Progenitor cell of endocrine pancreas (in vitro differentiated cells): ENCODE data around the gene NFATC3. TPM values are rescaled to one million over a fixed set of nuclear protein-coding genes. Genes with fewer than 3 reads are reported as not detected.

Experiments used
- DNase-seq: peaks from one replicate; pipeline ENCODE4 v3.0.0; 2021; ENCODE audit warnings: low spot score; ENCODE audit not compliant: unreplicated experiment
- H3K27ac Mint-ChIP-seq: 2 replicates; pipeline ENCODE4 v1.8.0; 2021; ENCODE audit warnings: mild to moderate bottlenecking, moderate library complexity, mixed read lengths
- H3K27me3 Mint-ChIP-seq: 2 replicates; pipeline ENCODE4 v1.8.0; 2021; ENCODE audit warnings: mixed read lengths
- H3K36me3 Mint-ChIP-seq: 2 replicates; pipeline ENCODE4 v1.8.0; 2022; ENCODE audit warnings: mixed read lengths; ENCODE audit not compliant: insufficient read depth
- H3K4me1 Mint-ChIP-seq: 2 replicates; pipeline ENCODE4 v1.8.0; 2021; ENCODE audit warnings: low read depth, mixed read lengths
- H3K4me3 Mint-ChIP-seq: 2 replicates; pipeline ENCODE4 v1.8.0; 2021; ENCODE audit warnings: low read depth, mild to moderate bottlenecking, moderate library complexity, mixed read lengths
- H3K9me3 Mint-ChIP-seq: 2 replicates; pipeline ENCODE4 v1.8.0; 2021; ENCODE audit warnings: low read depth, mixed read lengths
- CTCF ChIP-seq: fragments of 200-600 bp; sonication (generic); IDR thresholded peaks from one replicate; pipeline ENCODE4 v1.5.0; 2021; ENCODE audit warnings: antibody characterized with exemption, mild to moderate bottlenecking; ENCODE audit not compliant: unreplicated experiment
- total RNA-seq: library from RNA; stranded (reverse); gene quantifications from 2 replicates; pipeline ENCODE4 v1.2.1, GENCODE V29; 2021

NFATC3 gene
- total RNA-seq, 1 donor from 2014 or later: 51.8 TPM

- H3K9me3 Mint-ChIP-seq: no peaks in the 10 kb centered on the region
- no peaks in the 10 kb centered on the region for H3K27me3 Mint-ChIP-seq
- H3K4me3 Mint-ChIP-seq: no peak overlapping the region
- H3K4me1 Mint-ChIP-seq: no peaks in the 10 kb centered on the region
- H3K36me3 Mint-ChIP-seq: peaks cover 6% of the 10 kb centered on the region
- no peak for TF ChIP-seq CTCF
- no peak overlapping the region for H3K27ac Mint-ChIP-seq
- DNase-seq: no peak
These were observed 22.2 kb upstream of the NFATC3 start for GRCh38 chr16:68062910-68063393.

- H3K27me3 Mint-ChIP-seq: no peaks in the 10 kb centered on the region
- peak; percentile 74 for TF ChIP-seq CTCF
- DNase-seq: peak; percentile 50
- H3K4me3 Mint-ChIP-seq: no peak overlapping the region
- H3K36me3 Mint-ChIP-seq: peaks cover 6% of the 10 kb centered on the region
- H3K9me3 Mint-ChIP-seq: no peaks in the 10 kb centered on the region
- peak overlapping the region; percentile 80 for H3K27ac Mint-ChIP-seq
- no peaks in the 10 kb centered on the region for H3K4me1 Mint-ChIP-seq
These were observed 20.3 kb upstream of the NFATC3 start for GRCh38 chr16:68064791-68065365.

GRCh38 chr16:68065716-68066305 is 19.4 kb upstream of the NFATC3 start:
- H3K4me3 Mint-ChIP-seq: no peak overlapping the region
- DNase-seq: no peak
- TF ChIP-seq CTCF: no peak
- no peaks in the 10 kb centered on the region for H3K27me3 Mint-ChIP-seq
- H3K36me3 Mint-ChIP-seq: peaks cover 6% of the 10 kb centered on the region
- no peaks in the 10 kb centered on the region for H3K9me3 Mint-ChIP-seq
- no peaks in the 10 kb centered on the region for H3K4me1 Mint-ChIP-seq
- H3K27ac Mint-ChIP-seq: no peak overlapping the region

- Mint-ChIP-seq H3K9me3 (no peaks in the 10 kb centered on the region), H3K4me1 (no peaks in the 10 kb centered on the region), H3K27ac (no peak overlapping the region), H3K27me3 (no peaks in the 10 kb centered on the region), H3K36me3 (peaks cover 6% of the 10 kb centered on the region), H3K4me3 (no peak overlapping the region)
- no peak for TF ChIP-seq CTCF
- no peak for DNase-seq
These were observed 18.4 kb upstream of the NFATC3 start for GRCh38 chr16:68066763-68067162.

GRCh38 chr16:68068926-68069325 is 16.2 kb upstream of the NFATC3 start:
- no peaks in the 10 kb centered on the region for H3K27me3 Mint-ChIP-seq
- no peak overlapping the region for H3K4me3 Mint-ChIP-seq
- no peak for TF ChIP-seq CTCF
- H3K36me3 Mint-ChIP-seq: peaks cover 9% of the 10 kb centered on the region
- no peaks in the 10 kb centered on the region for H3K9me3 Mint-ChIP-seq
- no peak overlapping the region for H3K27ac Mint-ChIP-seq
- no peaks in the 10 kb centered on the region for H3K4me1 Mint-ChIP-seq
- no peak for DNase-seq
